Urinary bladder (tissue), 2 donors: ENCODE data around the gene GADD45B. TPM values are rescaled to one million over a fixed set of nuclear protein-coding genes. Genes with fewer than 3 reads are reported as not detected.

Experiments used
- polyA plus RNA-seq: library from polyadenylated mRNA; stranded (reverse); fragments of 200-250 nt; gene quantifications from one replicate; pipeline ENCODE4 v1.2.3, GENCODE V29; 2013
- small RNA-seq: library from RNA; depleted of rRNA; stranded (forward); fragments of <200 nt; gene quantifications from one replicate; pipeline ENCODE3, GENCODE V24; 2014
- total RNA-seq: library from RNA; depleted of rRNA; stranded (reverse); fragments of >200 nt; gene quantifications from one replicate; pipeline ENCODE4 v1.2.3, GENCODE V29; 2014
- donor health status: healthy.

Gene GADD45B
- total and polyA plus RNA-seq, 2 donors, result 23.2 to 163 TPM

Small RNA genes lying within 50 kb of the gene (small RNA-seq; reads per million reads assigned to genes)
- gene RNU6-993P, result not detected

Other genes with a start within 250 kb of the GADD45B start
- gene PLEKHJ1, start 239.8 kb upstream of the GADD45B start, total RNA-seq, result 30.6 TPM
- gene PLEKHJ1, start 239.8 kb upstream of the GADD45B start, polyA plus RNA-seq, result 60.9 TPM
- gene SF3A2, start 239.3 kb upstream of the GADD45B start, total RNA-seq, result 32.5 TPM
- gene SF3A2, start 239.3 kb upstream of the GADD45B start, polyA plus RNA-seq, result 69.9 TPM
- not detected for gene AMH, start 226.8 kb upstream of the GADD45B start, total RNA-seq
- 0.44 TPM for gene AMH, start 226.8 kb upstream of the GADD45B start, polyA plus RNA-seq
- 1.6 TPM for gene JSRP1, start 219.7 kb upstream of the GADD45B start, total RNA-seq
- gene JSRP1, start 219.7 kb upstream of the GADD45B start, polyA plus RNA-seq, result 1.3 TPM
- not detected for gene PEAK3, start 194.0 kb upstream of the GADD45B start, total RNA-seq
- gene PEAK3, start 194.0 kb upstream of the GADD45B start, polyA plus RNA-seq, result 0.58 TPM
- gene LINGO3, start 168.0 kb upstream of the GADD45B start, total RNA-seq, result not detected
- gene LINGO3, start 168.0 kb upstream of the GADD45B start, polyA plus RNA-seq, result 0.08 TPM
- 46.5 TPM for gene LSM7, start 147.5 kb upstream of the GADD45B start, total RNA-seq
- gene LSM7, start 147.5 kb upstream of the GADD45B start, polyA plus RNA-seq, result 189 TPM
- 26.9 TPM for gene SPPL2B, start 147.4 kb upstream of the GADD45B start, total RNA-seq
- gene SPPL2B, start 147.4 kb upstream of the GADD45B start, polyA plus RNA-seq, result 40.9 TPM
- gene TMPRSS9, start 115.9 kb upstream of the GADD45B start, total RNA-seq, result 0.11 TPM
- gene TMPRSS9, start 115.9 kb upstream of the GADD45B start, polyA plus RNA-seq, result 0.06 TPM
- gene TIMM13, start 48.5 kb upstream of the GADD45B start, total RNA-seq, result 17.5 TPM
- 72.2 TPM for gene TIMM13, start 48.5 kb upstream of the GADD45B start, polyA plus RNA-seq
- 33.4 TPM for gene LMNB2, start 19.2 kb upstream of the GADD45B start, total RNA-seq
- 22.2 TPM for gene LMNB2, start 19.2 kb upstream of the GADD45B start, polyA plus RNA-seq
- gene GNG7, start 226.6 kb downstream of the GADD45B start, total RNA-seq, result 2.8 TPM
- 13.9 TPM for gene GNG7, start 226.6 kb downstream of the GADD45B start, polyA plus RNA-seq
- 3.2 TPM for gene DIRAS1, start 245.2 kb downstream of the GADD45B start, total RNA-seq
- gene DIRAS1, start 245.2 kb downstream of the GADD45B start, polyA plus RNA-seq, result 13.3 TPM